AML-193 (cell line): ENCODE measurements around the gene SH3RF3.
"Not testable (repeated sequence)": the region's sequence is repeated elsewhere in the genome, so short reads cannot be mapped to it uniquely, and the experiment has no call there.

Experiments
- DNase-seq, 2 experiments: peaks; one replicate each; lab custom pipeline; 2025; lab: John Stamatoyannopoulos, UW

Gene SH3RF3

GRCh38 chr2:109117780-109118179, 11.2 kb upstream of the SH3RF3 start:
- DNase-seq, result no peak

GRCh38 chr2:109118321-109118720, 10.7 kb upstream of the SH3RF3 start:
- no peak for DNase-seq

- DNase-seq, result no peak
These were observed 8.8 kb upstream of the SH3RF3 start for GRCh38 chr2:109120166-109120565.

GRCh38 chr2:109120686-109121085, 8.3 kb upstream of the SH3RF3 start:
- not testable (repeated sequence) for DNase-seq

- no peak for DNase-seq
These were observed 5.3 kb upstream of the SH3RF3 start for GRCh38 chr2:109123586-109124201.

GRCh38 chr2:109124982-109125592, 3.9 kb upstream of the SH3RF3 start:
- no peak for DNase-seq

GRCh38 chr2:109125593-109126500, 3.2 kb upstream of the SH3RF3 start:
- no peak for DNase-seq

- peak in 1 of 2 experiments; percentile 4 for DNase-seq
These were observed 2.5 kb upstream of the SH3RF3 start for GRCh38 chr2:109126501-109126860.

GRCh38 chr2:109127556-109127955, 1.4 kb upstream of the SH3RF3 start:
- no peak for DNase-seq

- peak; percentile 32 to 54 for DNase-seq
These were observed 873 bp upstream of the SH3RF3 start for GRCh38 chr2:109128048-109128615.

- no peak for DNase-seq
These were observed 433 bp downstream of the SH3RF3 start for GRCh38 chr2:109129356-109129920.

GRCh38 chr2:109129921-109130722, 1.1 kb downstream of the SH3RF3 start:
- no peak for DNase-seq

- no peak for DNase-seq
These were observed 1.7 kb downstream of the SH3RF3 start for GRCh38 chr2:109130723-109130995.

GRCh38 chr2:109131777-109132176, 2.8 kb downstream of the SH3RF3 start:
- DNase-seq, result no peak

GRCh38 chr2:109132626-109133025, 3.6 kb downstream of the SH3RF3 start:
- no peak for DNase-seq

- no peak for DNase-seq
These were observed 4.7 kb downstream of the SH3RF3 start for GRCh38 chr2:109133746-109134145.

- no peak for DNase-seq
These were observed 5.8 kb downstream of the SH3RF3 start for GRCh38 chr2:109134741-109135358.

GRCh38 chr2:109135359-109136197, 6.6 kb downstream of the SH3RF3 start:
- DNase-seq, result no peak

GRCh38 chr2:109136542-109136941, 7.5 kb downstream of the SH3RF3 start:
- no peak for DNase-seq

GRCh38 chr2:109137616-109138015, 8.6 kb downstream of the SH3RF3 start:
- DNase-seq, result no peak
